MM.1S (cell line): ENCODE data around the gene PRKCA.

Experiments
- CTCF ChIP-seq: fragments of 300-600 bp; sonication (generic); IDR thresholded peaks from 2 replicates; pipeline ENCODE4 v1.5.1; 2016; ENCODE audit warnings: antibody characterized with exemption, low read length, mixed read lengths
- EZH2 ChIP-seq: fragments of 300-600 bp; sonication (generic); optimal IDR thresholded peaks from 2 replicates; pipeline ENCODE3; 2017; ENCODE audit warnings: low read depth, mild to moderate bottlenecking, antibody characterized with exemption, low read length, mixed read lengths
- EZH2phosphoT487 ChIP-seq: fragments of 300-600 bp; sonication (generic); IDR thresholded peaks from 2 replicates; pipeline ENCODE4 v1.6.1; 2018; ENCODE audit warnings: antibody characterized with exemption, low read length

- no peak for TF ChIP-seq CTCF
- TF ChIP-seq EZH2 = no peak
- TF ChIP-seq EZH2phosphoT487 = no peak
Measured at GRCh38 chr17:66485309-66485947, 183.0 kb downstream of the PRKCA start.
